Right lung (tissue), 5 donors: ENCODE results near the gene ANXA2. TPM values are rescaled to one million over a fixed set of nuclear protein-coding genes. Genes with fewer than 3 reads are reported as not detected.

Source experiments
- DNase-seq, 2 donors: peaks; one replicate each; pipeline ENCODE4 v3.0.0-alpha.2; 2013
- polyA plus RNA-seq, 5 donors: library from polyadenylated mRNA; unstranded; fragments of 120-200 nt; gene quantifications; one replicate each; pipeline versions ENCODE4 v1.2.1 to v1.2.3, GENCODE V29; 2013; ENCODE audit warnings: inconsistent platforms in 1 of 5, low replicate concordance in 1 of 5; ENCODE audit not compliant: insufficient read length in 5 of 5, insufficient read depth in 1 of 5

The ANXA2 gene
- polyA plus RNA-seq, 5 donors = 612 to 791 (median 713) TPM

DNA sequence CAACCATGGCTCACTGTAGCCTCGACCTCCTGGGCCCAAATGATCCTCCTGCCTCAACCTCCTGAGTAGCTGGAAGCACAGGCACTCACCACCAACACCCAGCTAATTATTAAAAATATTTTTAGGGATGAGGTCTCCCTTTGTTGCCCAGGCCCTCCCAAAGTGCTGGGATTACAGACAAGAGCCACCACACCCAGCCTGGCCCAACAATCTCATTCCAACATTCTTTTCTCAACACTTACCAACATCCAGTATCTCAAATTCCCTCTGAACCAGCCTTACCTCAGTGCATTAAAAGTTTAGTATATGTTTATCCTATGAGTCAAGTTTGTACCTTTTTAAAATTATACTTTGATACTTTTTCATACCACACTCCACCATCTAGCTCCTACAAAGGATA, 25.0 kb downstream of the ANXA2 start:
- no peak for DNase-seq

DNA sequence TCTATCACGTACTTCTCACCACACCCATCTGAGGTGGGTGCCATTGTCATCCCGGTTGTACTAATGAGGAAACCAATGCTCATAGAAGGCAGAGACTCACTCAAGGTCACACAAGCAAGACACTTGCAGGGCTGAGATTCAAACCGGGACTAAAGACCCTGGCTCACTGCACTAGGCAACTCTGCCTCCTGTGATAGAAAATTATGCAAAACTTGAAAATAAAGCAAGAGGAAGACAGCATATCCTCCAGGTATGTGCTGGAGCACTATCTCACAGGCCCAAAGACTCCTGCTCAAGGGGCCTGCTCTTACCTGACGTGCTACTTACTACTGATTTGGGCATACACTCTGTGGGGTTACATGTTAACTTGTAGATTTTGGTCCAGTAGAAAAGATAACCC, 25.6 kb downstream of the ANXA2 start:
- DNase-seq = no peak

DNA sequence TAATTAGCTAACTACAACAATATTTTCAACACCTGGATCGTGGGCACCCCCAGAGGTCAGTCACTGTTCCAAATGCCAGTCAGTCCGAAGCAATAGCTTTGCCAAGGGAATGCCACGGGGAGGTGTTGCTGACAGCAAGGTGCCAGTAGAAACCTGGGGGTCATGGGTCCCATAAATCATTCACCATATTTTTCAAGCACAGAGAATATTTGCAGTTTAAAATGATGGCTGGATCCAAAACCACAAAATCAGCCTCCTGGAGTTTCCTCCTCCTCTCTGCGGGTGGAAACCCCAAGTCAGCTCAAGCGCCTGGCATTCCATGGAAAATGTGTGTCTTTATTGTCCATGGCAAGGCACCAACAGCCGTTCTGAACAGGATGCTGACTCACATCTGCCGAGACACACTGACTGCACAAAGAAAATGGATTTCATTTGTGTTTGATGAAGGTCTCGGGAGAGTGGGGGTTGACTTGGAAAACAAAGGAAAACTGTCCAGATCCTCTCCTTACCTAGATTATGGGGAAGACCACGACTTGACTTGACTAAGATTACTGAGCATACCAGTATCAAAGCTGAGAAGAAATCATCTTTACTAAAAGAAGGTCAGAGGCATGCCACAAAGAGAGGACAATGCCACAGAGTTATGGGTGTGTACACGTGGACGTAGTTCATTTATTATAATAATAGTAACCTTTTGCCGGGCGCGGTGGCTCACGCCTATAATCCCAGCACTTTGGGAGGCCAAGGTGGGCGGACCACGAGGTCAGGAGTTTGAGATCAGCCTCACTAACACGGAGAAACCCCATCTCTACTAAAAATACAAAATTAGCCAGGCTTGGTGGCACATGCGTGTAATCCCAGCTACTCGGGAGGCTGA, 26.4 kb downstream of the ANXA2 start:
- DNase-seq = no peak

DNA sequence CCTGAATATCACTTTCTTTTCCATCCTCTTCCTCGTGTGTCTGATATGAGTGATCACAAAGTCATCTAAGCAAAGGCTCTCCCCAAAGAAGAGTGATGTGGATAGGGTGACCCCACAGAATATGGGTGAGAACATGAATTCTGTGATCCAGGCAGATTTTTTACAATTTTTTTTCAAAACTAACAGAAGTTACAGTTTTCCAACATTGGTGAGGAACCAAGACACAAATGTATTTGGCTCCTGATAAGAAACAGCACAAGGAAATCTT, 27.0 kb downstream of the ANXA2 start:
- no peak for DNase-seq

DNA sequence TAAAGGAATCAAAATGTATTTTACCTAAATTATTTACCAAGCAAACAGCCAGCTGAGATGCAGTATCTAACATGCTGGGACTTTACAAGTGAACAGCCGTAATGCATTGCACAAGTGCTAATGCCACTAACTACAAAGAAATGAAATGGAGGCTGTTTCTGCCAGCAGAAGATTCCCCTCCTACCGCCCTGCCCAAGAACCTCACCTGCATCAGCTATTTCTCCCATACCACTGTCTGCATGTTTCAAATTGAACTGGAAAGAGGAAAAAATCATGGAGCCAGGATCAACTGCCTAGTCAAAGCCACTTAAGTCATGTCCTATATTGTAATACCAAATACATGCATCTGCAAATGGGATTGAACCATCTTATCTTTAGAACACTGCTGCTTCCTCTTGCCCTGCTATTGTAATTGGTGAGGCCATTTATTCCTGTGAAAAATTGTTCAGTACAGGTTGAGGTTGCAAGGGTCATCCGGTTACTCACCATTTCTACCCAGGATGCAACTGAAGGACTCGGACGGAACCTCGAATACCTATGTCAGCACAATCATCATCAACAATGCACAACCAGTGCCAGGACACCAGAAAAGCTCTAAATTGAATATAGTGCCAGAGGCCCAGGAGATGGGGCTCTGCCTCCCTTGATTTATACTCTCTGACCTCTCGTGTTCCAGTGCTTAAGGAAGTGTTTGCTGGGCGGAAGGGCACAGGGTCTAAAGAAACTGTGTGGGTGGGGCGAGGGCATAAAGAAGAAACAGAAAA, 27.5 kb downstream of the ANXA2 start:
- DNase-seq = no peak

DNA sequence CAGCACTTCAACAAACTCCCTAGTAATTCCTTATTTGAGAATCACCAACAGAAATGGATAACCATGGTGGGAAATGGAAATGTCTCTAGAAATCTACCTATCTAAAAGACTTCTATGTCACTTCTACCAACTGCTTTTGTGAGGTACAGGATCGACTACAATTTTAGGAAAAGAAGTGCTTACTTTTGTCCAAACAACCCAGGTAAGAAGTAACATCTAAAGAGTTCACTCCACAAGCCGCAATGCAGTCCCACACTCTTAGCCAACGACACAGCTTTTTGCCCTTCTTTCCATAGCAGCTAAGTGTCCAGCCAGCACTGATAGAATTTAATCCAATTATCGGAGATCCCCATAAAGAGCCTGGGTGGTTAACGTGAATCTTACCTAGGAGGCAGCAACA, 28.1 kb downstream of the ANXA2 start:
- DNase-seq = no peak

DNA sequence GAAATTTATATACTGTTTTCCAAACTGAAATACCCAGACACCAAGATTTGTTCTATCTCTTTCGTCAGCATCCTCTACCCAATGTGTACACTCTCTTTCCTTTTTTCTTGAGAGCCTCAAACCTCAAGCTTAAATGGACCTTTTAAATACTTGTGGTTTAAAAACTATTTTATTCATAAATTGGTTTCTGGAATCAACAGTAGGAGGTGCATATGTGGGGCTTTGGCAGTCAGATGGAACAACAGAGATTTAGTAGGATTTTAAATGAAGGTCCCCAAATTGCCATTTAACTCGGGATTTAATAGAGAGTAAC, 33.2 kb downstream of the ANXA2 start:
- no peak for DNase-seq

DNA sequence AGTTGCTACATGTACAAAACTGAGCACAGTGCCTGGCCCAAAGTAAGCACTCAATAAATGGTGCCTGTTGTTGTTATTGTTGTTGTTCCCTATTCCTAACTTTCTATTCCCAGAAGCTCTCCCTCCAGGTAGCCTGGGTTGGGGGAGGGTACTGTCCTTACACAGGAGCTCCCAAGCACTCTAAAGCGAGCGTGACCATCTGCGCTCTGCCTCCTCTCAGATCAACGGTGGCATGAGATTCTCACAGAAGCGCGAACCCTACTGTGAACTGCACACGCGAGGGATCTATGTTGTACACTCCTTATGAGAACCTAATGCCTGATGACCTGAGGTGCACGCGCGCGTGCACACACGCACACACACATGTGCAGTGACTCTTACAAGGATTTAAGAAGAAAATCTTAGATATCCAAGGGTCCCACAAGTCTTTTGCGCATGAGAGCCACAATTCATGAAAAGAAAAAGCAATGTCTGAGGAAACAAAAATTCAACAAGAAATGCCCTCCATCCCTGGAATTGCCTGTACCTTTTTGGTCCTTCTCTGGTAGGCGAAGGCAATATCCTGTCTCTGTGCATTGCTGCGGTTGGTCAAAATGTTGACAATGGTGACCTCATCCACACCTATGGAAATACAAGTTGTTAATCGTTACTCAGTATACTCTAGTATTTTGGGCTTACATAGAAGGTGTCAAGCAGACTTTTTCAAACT, 33.7 kb downstream of the ANXA2 start:
- DNase-seq = no peak

DNA sequence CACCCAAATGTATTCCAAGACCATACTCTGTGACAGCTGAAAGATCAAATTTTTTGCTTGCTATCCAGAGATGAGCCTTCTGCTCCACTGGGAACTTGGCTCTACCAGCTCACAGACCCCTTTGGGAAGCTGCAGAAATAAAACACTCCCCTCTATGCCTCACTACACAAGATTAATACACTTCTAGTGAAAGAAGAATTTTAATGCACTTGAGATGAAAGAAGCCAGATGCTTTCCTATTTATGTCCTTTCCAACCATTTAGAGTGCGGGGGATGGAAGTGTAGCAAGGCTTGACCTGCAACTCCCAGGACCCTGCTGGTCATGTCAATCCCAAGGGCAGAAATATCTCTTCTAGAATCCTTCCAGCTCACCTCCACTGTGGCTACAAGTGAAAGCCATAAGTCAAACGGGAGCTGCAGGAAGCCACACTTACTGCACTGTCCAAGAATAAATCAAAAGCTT, 34.7 kb downstream of the ANXA2 start:
- DNase-seq = no peak

DNA sequence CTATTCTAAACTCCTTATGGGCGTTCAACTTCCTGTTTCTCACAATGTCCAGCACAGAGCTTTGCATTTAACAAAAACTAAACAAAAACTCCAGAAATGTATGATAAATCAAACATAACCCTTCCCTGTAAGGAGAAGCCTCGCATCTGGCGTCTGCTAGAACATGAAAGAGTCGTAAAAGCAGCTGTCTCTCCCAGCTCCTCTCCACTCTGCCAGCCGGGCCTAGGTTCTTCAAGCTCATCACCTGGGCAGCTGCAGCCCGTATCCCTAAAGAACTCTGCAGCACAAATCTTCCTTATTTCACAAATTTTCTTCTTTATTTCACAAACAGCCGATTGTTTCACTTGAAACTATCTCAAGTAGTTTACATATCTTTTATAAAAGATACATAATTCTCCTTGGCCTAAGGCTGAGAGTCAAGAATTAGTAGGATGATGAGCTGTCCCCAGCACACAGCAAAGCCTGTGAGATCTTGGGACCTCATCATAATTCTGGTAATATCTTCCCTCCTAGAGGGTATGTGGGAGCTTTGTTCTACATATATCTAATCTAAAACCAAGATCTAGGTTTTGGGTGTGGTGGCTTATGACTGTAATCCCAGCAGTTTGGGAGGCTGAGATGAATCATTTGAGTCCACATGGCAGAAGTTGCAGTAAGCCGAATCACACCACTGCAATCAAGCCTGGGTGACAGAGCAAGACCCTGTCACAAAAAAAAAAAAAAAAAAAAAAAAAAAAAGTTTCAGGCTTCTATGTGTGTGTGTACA, 35.3 kb downstream of the ANXA2 start:
- DNase-seq = no peak

DNA sequence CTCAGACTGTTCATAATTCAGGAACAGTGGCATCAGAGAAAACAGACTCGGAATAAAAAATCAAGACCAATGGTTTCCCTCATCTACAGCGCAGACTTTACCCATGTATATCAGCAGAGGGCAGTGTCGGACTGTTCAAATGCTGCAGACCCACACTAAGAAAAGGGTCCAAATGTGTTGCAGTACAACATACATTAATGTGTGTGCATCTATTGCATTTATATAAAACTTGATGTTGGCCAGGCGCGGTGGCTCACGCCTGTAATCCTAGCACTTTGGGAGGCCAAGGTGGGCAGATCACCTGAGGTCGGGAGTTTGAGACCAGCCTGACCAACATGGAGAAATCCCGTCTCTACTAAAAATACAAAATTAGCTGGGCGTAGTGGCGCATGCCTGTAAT, 38.0 kb downstream of the ANXA2 start:
- peak in 1 of 2 donors; percentile 56 for DNase-seq

DNA sequence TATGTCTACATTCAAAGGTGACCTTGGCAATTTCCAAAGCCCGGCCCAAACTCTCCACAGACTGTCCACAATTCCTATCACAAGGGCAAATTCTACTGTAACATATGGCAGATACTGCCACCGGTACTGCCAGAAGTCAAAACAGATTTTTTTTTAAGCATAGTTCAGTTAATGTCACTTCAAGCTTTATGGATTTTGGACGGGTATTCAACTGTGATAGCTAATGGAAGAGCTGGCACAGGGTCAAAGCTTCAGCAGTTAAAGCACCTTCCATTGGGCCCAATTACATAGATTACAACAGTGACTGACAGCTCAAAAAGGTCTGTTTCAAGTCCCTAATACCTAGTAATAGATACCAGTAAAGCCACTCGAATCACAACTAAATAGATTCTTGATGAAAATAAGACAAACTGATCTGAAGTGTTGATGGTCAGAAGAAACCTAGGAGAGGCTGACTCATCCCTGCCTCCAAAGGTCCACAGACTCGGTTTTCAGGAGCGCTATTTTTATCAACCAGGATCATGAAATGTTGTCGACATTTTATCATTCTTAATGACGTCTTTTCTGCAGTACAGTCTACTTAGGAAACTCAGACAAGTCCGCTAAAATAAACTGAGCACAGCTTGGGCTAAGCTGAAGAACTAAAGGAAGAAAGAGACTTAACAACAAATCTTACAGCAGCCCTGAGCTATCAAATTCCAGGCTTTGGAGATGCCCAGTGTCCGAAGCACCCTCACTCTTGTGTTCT, 38.7 kb downstream of the ANXA2 start:
- DNase-seq = no peak

DNA sequence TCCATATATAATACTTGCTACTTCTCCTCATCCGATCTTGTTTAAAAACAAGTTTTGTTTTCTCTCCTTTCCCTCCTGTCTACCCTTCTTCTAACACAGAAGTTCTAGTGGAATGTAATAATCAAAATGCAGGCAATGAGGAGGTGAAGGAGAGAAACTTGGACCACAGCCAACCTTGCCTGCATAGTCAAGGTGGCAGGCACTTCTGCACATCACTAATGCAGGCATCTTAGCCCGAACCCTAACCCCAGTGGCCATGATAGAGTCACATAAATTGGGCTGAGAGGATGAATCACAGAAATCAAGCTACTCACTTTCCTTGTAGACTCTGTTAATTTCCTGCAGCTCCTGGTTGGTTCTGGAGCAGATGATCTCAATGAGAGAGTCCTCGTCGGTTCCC, 41.0 kb downstream of the ANXA2 start:
- no peak for DNase-seq

DNA sequence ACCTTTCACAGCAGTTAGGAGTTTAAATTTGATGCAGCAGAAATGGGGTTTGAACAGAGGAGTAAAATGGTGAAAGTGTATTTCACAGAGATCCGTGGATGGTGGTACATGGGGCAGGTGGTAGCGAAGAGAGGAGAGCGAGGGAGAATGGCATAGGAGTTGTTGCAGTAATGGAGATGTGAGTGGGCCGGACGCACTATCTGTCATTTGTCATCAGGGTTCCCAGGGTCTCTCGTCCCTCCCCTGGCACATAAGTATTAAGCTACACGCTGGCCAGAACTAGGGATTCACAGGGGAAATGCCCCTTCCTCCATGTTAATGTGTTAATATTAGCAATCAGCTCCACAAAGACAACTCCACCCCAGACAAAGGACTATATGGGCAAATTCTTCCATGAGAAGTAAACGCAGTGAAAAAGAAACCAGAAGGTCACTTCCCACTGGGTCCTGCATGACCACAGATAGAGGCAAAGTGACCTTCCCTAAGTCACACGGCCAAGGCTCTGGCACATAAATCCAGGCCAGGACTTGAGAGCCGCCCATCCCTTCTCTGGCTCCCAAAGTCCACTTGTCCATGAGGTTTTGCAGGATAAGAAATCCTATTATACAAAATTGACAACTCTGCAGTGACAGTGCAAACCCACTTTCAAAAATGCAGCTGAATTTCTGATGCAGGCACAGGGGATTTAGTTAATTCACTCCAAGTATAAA, 42.5 kb downstream of the ANXA2 start:
- DNase-seq = no peak

DNA sequence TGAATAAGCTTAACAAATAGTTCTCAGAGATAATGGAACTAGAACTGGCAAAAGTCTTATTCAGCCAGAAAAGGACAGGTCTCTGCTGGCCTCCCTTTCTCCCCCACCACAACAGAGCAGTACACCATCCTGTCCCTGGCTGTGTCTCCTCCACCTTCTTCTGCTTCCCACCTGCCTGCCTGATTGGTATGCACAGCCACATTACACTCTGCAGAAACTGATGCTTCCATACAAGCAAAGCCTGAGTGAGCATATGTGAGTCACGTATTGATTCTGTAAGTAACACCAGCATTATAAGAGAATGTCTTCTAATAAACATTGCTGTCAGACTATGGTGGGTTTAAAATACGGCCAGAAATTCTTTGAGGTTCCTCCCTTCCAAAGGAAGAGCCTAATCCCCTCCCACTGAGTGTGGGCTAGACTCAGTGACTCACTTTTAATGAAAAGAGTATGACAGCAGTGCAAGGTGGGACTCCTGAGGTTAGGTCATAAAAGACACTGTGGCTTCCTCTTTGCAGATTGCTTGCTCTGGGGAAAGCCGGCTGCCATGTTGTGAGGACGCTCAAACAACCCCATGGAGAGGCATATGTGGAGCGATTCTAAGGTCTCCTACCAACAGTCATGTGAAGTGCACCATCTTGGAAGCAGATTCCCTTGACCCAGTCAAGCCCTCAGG, 44.4 kb downstream of the ANXA2 start:
- DNase-seq = no peak

DNA sequence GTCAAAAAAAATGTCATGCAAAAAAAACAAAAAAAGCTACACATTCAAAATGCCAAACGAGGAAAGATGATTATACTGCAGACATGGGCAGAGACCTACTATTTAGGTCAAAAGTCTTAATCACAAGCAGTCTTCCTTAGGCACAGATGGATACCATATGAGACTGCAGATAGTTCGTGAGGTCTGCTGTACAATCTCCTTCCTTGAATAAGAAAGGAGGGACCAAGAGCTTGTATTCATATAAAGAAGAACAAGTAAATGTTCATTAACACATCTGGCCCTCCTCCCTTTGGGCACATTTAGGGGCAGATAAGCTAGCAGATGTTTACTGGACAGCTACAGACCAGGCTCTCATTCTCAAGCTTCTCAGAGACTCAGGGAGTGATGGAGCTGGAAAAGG, 45.3 kb downstream of the ANXA2 start:
- DNase-seq = no peak

DNA sequence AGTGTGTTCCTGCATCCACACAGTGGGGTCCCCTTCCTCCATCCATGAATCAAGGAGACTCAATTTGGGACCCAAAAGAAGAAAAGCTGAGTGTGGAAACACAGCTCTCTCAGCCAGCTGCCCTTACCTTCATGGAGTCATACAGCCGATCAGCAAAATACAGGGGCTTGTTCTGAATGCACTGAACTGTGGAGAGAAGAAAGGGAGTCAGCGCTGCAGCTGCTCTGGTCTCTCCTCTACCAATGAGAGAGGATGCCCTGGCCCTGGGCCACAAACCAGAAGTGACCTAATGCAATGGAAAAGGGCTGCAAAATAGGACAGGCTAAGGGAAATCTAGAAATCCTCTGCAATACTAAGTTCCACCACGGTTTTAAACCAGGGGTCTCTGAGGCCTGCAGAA, 46.7 kb downstream of the ANXA2 start:
- no peak for DNase-seq

DNA sequence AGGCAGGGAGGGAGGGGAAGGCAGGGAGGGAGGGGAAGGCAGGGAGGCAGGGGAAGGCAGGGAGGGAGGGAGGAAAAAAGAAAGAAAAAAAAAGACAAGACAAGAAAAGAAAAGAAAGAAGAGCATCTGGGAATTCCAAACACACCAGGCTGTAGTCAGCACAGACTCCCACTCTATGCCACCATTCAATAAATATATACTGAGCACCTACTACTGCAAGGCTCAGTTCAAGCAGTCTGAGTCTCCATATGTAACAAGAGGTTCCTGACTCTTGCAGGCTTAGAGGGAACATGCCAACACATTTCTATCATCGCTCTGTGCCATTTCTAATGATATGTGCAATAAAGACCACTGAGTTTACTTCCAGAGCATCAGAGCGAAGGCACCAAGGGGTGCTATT, 47.7 kb downstream of the ANXA2 start:
- no peak for DNase-seq

DNA sequence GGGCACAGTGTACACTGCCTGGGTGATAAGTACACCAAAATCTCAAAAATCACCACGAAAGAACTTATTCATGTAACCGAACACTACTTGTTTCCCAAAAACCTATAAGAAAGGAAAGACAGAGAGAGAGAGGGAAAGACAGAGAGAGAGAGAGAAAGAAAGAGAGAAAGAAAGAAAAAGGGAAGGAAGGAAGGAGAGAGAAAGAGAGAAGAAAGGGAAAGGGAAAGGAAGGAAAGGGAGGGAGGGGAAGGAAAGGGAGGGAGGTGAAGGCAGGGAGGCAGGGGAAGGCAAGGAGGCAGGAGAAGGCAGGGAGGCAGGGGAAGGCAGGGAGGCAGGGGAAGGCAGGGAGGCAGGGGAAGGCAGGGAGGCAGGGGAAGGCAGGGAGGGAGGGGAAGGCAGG, 48.2 kb downstream of the ANXA2 start:
- DNase-seq = no peak

DNA sequence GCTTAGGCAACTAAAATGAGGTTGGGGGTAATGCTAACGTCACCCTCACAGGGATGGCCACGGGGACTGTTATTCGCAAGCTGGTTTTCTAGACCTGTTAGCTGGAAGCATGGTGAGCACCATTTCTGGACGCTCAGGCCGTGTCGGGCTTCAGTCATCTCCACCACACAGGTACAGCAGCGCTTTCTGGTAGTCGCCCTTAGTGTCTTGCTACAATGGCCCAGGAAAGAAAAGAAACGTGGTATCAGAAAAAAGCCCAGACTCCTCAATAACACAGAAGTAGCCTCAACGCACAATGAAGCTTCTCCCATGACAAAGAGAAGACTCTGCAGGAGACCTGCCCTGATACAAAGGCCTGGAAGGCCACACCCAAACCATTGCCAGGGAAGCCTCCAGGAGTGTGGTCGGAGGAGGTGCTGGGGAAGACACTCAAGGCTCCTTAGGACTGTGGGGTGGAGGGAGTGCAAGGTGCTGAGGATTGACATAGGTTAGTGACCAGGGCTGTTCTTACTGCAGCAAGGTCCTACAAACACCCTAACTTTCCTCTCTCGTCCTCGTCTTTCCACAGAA, 50.2 kb downstream of the ANXA2 start:
- DNase-seq = no peak
